HG02943 (cell line): ENCODE results near the gene TREML4.
"Not testable (repeated sequence)": the region's sequence is repeated elsewhere in the genome, so short reads cannot be mapped to it uniquely, and the experiment has no call there.

ENCODE experiments used
- ATAC-seq: cut with Tn5 transposase; IDR thresholded peaks from one replicate; pipeline ENCODE4 v1.9.1; 2021; ENCODE audit warnings: mild to moderate bottlenecking, low read depth, moderate library complexity; ENCODE audit not compliant: unreplicated experiment

The TREML4 gene, protein sequence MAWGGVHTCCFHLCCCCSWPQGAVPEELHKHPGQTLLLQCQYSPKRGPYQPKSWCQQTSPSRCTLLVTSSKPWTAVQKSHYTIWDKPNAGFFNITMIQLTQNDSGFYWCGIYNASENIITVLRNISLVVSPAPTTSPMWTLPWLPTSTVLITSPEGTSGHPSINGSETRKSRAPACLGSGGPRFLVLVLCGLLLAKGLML

DNA sequence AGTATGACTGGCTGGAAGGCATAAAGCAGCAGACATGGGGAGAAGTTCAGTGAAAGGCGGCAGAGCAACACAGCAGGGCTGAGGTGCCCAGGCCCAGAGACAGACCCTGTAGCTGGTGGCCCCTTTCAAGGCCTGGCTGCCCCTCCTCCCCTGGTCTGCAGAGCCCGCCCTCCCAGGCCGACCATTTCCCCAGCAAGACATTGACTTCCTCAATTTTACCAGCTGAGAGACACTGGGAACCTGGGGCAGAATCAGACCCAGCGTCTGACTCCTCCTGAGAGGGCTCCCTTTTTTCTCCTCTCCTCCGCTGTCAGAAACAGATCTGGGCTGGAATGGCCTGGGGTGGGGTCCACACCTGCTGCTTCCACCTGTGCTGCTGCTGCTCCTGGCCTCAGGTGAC is at the start of gene TREML4:
TSS of gene TREML4 (plus strand) at position 254 of the 400 bp plus-strand sequence. CDS start at position 333, 79 bp downstream.
- no peak for ATAC-seq

DNA sequence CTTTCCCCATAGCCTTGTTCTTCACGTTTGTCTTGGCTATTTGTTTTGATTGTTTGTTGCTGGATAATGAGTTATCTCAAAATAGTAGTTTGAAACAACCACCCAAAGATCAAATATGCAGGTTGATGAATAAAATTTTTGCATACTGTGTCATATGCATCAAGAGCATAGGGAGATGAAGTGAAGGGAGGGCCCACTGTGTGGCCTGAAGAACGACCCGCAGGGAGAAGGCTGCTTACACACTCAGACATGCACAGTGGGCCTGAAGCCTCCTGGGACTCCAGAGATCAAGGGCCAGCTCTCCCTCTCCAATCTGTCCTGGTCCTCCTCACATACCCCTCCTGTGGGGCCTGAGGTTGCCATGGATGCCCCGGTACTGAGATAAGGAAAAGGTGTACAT is 49.0 kb upstream of the TREML4 start:
- no peak for ATAC-seq

DNA sequence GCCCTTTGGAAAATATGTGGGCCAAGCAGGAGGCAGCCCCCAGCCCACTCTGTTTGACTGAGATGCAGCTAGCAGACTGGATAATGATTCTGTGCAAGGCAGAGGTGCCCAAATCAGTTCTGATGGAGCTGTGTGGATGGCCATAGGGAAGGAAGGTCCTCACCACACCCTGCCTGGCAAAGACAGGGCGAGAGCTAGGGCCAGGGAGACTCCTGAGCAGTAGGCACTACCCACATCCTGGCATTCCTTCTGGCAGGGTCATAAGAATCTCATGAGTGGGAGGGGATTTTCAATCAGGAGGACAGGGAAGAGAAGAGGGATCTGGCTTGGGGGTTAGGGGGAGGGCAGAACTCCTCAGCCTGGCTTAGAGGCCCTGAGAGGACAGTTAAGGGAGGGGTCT is 46.6 kb upstream of the TREML4 start:
- no peak for ATAC-seq

DNA sequence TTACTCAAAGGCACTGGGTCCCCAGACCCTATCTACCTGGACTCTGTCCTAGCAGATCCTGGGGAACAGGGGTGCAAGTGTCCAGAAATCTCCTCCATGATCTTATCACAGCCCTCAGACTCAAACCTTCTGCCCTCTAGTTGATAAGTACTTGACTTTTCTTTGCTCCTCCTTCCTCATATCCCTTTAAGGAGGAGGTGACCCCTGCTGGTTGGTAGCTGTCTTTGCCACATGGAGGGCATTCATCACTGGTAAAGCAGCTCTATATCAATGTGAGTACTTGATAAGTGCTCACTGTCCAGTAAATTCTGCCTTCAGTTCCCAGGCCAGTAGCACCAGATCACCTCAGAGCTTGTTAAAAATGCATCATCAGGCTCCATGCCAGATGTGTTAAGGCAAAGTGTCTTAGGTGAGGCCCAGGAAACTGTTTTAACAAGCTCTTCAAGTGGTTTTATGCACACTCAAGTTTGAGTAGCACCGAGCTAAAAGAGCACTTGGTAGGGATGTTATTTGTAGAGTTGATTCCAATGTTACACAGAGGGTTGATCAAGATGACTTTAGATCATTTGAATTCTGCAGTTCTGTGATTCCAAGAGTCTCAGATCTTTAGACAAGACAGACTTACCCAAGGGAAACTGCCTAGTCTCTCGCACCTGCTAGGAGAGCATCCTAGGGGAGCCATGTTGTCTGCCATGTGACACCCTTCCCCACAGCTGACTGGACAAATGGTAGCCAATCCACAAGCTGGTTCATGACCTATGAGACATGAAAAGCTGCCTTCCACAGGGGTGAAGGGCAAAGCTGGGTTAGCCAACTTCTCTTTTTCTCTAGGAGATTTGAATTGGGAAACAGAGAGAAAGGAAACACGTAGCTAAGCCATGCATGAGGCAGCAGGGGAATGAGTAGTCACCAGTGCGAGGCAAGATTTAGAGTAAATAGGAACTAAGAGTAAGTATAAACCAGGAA is 45.8 kb upstream of the TREML4 start:
- ATAC-seq = no peak

DNA sequence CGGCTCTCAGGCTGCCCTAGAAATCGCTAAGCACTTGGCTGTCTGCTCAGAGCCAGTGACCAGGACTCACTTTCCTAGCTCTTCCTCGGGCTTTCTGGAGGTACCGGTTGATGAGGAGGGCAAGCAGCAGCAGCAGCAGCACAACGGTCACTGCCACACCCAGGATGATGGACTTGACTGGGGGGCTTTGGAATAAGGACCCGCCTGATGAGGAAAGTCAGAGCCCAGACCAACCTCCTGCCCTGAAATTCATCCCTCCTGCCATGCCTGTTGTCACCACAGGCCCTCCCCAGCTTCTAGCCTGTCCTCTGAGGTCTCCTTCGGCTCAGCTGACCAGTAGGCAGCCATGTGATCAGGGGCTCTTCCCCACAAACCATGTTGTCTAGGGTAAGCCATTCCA is 43.4 kb upstream of the TREML4 start:
- ATAC-seq = no peak

DNA sequence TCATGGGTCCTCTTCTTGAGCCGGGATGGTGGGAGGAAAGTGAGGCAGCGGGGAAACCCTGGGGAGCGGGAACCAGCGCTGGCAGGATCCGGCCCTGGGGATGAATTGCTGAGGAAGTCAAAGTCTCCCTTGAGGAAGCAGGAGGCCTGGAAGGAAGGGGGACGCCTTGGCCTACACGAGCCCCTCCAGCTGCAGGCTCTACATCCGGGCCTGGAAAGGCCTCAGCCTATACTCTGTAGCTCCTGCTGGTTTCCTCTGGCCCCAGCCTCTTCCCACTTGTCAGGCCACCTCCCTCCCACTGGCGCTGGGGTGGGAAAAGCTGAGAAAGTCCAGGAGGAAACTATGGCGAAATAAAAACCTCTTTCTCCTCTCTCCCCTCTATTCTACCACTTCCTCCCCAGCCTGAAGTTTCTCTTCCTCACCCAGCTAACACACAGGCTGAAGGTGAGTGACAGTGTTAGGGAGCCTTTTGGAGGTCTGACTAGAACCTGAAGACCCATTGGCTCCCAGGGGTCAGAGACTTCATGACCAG is 42.1 kb upstream of the TREML4 start:
- no peak for ATAC-seq

DNA sequence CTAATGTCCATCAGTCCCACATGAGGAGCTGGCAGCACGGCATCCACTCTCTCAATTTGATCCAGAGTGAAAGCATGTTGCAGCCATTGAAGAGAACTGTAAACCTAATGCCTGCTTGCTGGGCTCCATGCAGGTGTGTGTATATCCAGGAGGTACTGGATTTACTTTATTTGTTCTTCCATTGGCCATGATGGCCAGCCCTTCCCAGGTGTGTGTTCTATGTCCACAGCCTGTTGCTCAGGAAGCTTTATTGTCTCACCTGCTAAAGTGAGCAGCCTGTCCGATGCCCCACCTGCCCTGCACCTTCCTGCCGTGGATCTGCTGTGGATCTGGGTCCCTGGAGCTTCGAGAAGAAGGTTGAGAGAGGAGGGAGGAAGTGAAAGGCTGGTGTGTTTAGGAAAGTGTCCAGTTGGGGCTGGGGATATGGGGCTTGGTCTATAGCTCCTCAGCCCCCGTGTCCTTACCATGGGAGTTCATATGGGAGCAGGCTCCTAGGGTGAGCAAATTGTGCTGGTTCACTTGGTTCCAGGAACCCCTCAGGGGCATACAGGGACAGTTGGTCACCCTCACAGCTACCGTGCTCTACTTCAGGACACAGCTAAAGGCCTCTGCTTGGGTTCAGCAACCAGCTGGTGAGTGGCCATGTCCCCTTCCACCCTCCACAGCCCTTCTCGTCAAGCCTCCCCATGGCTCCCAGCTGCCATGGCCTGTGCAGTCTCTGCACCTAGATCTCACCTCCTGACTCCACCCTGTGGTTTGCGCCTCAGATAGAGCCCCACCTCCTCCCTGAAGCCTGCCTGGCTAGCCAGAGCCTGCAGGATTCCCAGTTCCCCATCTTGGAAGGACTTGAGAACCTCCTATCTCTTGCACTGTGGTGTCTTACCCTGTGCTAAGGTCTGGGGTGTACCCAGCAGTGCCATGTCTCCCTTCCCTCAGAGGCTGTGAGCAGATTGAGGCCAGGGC is 39.9 kb upstream of the TREML4 start:
- ATAC-seq = no peak

DNA sequence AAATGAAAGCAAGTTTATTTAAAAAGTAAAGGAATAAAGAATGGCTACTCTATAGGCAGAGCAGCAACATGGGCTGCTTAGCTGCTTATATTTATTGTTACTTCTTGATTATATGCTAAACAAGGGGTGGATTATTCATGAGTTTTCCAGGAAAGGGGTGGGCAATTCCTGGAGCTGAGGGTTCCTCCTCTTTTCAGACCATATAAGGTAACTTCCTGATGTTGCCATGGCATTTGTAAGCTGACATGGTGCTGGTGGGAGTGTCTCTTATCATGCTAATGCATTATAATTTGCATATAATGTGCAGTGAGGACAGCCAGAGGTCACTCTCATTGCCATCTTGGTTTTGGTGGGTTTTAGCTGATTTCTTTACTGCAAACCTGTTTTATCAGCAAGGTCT is 39.1 kb upstream of the TREML4 start:
- ATAC-seq = not testable (repeated sequence)

DNA sequence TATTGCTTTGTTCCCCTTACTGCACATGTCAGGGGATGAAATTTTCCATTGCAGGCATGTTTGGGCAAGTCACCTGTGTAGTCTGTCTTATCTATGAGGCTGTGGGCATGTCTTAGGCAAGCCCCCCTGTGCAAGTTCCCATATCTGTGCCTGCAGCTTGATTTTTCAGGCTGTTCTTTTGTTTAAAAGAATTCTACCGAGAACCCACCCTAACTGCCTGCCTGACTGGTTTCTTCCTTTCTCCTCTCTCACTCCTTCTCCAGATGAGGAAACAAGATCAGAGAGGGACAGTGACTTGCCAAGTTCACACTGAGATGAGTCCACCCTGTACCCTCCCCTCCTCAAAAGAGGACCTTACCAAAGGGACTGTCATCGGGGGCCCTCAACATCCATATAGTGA is 38.2 kb upstream of the TREML4 start:
- no peak for ATAC-seq

DNA sequence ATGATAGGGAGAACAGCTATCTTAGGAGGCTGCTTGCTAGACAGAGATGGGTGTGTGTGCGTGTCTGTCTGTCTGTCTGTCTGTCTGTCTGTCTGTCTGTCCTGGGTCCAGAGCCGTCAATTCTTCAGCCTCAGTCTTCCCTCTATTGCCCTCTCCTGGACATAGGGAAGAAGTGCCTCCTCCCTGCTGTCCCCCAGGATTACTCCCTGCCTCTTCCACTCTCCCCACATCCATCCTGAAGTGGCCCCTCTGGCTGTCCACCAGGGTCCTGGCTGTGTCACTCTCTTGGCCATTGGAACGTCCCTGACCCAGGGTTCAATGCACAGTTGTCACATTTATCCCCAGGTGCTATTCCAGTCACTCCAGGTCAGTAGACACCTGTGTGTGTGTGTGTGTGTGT is 37.4 kb upstream of the TREML4 start:
- ATAC-seq = no peak

DNA sequence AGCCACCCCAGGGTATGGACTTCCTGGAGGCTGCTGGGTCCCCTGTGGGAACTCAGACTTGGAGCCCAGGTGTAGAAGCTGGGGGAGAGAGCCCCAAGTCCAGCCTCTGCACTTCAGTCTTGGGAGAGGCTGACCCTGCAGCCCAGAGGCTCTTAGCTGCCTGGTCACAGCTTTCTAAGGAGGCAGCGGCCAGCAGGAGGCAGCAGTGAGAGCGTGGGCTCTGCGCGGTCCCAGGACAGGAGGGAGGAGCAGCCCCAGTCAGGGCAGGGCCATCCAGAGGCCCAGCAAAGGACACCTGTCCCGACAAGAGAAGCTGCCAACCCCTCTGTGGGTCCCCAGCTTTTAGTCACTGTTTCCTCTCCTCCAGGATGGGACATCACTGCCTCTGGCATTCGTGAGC is 36.6 kb upstream of the TREML4 start:
- ATAC-seq = no peak

DNA sequence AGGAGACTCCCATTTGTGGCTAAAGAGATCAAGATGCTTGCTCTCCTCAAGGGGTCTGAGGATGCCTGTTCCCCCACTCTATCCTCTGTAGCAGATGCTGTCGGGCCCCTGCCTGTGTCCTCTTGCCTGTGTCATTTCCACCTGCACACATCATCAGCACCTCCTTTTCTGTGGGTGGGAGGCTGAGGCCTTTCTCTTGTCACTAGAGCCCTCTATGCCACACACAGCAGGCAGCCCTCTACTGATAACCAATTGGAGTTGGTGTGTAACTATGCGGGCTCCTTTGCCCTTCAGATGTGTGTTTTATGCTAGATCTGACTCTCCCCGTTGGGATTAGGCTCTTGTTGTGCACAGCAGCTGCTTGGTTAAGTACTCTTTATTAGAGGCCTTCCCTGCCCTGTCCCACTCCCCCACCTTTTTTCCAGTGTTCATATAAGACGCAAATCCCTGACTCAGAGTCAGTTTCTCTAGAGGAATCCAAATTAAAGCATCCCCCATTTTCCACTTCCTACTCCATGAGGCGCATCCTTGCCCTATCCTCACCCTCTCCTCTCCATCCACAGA is 34.9 kb upstream of the TREML4 start:
- ATAC-seq = no peak

DNA sequence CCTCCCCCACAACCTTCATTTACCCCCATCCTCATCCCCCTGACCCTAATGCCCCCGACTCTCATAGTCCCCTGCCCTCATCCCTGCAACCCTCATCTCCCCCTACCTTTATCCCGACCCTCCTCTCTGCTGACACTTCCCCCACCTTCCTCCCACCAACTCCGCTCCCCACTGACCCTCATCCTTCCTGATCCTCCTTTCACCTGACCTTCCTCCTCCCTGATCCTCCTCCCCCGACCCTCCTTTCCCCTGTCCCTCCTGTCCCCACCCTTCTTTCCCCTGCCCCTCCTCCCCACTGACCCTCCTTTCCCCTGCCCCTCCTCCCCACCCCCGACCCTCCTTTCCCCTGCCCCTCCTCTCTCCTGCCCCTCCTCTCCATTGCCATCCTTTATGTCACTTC is 34.3 kb upstream of the TREML4 start:
- ATAC-seq = no peak

DNA sequence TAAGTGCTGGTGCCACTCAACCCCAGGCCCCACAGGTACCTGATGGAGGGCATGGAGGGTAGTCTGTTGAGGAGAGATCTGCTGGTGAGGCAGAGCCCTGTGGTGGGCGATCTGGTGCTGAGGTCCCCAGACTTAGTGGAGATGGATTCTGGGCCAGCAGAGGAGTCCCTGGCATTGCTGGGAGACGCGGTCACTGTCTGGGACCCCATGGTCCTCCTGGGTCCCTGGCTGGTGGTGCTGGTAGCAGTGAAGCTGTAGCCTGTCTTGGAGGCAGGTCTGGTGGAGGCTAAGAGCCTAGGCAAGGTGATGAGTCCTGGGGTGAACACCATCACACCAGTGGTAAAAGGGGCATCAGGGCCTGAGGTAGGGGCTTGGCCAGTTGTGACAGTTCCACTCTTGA is 33.8 kb upstream of the TREML4 start:
- ATAC-seq = no peak

DNA sequence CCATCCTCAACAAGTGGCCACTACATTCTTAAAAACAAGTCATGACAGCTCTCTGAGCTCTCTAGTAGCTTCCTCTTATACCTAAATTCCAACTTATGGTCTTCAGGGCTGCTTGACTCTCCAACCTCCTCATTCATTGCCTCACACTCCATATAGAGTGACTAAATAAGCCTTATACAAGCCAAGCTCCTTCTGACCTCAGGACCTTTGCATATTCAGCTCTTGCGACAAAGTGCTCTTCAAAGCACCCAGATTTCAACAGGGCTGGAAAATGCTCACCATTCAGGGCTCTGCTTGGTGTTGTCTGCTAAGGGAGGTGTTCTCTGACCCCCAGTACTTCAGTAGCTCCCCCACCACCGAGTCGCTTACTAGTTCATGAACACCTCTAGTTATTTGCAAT is 30.9 kb upstream of the TREML4 start:
- ATAC-seq = no peak

DNA sequence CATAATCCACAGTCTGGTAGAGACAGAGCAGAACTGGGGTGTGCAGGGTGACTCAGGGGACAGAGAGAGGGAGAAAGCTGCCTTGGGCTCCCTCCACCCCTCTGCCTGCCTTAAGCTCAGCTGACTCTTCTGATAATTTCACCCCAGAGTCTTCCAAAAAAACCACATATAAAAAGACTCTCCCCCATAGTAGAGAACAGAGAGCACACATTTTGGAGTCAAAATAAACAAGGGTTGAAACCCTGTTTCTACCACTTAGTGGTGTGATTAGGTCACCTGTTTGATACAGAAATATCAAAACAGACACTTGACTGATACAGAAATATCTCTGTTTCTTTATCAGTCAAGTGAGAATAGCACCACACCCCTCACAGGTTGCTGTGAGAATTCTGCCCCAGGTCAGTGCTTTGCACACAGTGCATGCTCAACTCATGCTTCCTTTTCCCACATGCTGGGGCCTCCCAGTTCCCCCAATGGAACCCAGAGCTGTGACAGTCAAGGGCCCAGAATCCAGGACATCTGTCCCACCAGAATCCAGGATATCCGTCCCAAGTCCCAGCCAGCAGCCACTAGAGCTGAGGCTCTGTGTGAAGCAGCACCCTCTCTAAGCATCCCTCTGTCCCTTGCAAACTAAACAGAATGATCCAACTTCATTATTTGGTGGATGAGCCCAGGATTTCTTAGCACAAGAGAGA is 28.4 kb upstream of the TREML4 start:
- no peak for ATAC-seq

DNA sequence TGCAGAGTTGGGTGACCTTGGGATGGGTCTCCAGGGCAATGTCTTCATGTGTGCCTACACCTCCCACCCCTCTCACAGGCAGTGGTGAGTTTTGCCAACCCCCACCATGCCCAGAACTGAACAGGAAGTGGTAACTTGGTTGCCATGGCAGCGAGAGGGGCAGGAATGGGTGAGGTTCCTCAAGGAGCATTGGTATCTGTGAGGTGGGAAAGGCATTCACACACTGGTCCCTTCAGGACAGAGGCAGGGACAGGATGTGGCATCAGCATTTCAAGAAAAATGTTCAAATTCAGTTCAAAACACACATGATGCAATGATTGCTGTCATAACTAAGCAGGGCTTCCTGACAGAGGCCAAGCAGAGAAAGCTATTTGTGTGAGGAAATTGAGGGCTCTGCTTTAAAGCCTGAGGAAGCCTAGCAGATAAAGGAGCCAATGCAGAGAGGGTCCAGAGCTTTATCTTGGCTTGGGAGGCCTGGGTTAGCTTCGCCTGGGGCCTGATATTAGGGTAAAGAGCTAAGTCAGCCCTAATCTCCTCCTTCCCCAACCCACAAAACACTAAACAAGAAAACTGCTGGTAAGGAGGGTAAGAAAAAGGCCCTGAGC is 27.8 kb upstream of the TREML4 start:
- ATAC-seq = no peak

DNA sequence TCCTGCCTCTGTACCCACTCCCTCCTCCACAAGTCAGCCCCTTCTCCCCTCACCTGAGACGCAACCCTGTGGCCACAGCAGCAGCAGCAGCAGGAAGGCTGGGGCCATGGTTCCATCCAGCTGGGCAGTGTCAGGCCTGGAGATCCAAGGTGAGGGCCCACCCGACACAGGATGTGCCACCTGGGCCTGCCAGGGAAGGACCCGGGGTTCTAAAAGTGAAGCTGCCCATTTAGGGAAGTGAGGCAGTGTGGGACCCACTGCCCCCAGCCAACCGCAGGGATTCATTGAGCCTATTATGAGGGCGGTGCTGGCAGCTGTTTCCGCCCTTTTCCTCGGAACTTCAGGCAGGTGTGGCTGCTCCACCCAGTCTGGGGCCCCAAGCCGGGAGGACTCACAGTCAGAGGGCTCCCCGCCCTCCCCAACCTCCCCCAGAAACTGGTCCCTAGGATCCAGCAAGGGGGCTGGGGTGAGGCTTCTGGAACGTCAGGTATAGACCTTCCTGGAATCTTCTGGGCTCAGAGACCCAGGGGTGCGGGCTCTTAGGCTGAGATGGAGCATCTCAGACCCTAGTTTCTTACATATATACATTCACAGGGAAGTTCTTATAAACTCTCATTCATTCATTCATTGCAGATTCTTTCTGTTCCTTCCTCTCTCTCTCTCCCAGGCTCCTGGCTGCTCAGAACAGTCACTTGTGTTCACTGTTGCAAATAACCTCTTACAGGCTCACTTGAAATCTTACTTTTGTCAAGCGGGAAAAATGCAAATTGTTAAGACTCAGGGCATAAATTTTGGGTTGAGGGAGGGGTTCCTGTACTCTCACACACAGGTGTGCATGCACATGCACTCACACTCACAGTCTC is 27.0 kb upstream of the TREML4 start, which contains the start of gene TREML2:
TSS of gene TREML2 (minus strand) at position 249 of the 863 bp plus-strand sequence. CDS start at position 108, 141 bp downstream.
- no peak for ATAC-seq
